ENCODE measurements around the gene CD2AP. TPM values are rescaled to one million over a fixed set of nuclear protein-coding genes. Genes with fewer than 3 reads are reported as not detected.
A peak's percentile ranks its signal among the peaks of the same experiment; 100 is the strongest.

The CD2AP gene
- total RNA-seq, 1 experiment from 2014 or later, result 41.8 TPM

DNA sequence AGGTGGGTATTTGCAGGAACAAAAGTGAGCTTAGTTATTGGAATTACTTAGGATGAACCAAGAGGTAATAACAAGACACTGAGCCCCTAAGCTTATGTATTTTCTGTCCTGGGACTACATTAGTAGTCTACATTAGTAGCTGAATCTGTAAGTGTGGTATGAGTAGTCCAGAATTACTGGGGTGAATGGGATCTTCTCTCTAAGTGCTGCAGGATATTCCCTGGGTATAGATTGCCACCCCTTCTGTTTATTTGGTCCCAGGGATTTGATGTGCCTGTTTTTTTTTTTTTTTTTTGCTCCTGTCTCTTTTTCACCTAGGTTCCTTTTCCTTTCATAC is 5.9 kb downstream of the CD2AP start:
- ATAC-seq (no peak), DNase-seq (ENCODE audit: low read depth, low spot score) (no peak)
- CTCF ChIA-PET, result no interaction called here
- no peaks in the 10 kb centered on the region for H3K27me3 ChIP-seq (ENCODE audit: control insufficient read depth, insufficient read depth, low read length)
- no peak overlapping the region for H3K4me3 ChIP-seq (ENCODE audit: low read depth in 2 of 2, low read length in 2 of 2)
- TF ChIP-seq, protein P1, sequence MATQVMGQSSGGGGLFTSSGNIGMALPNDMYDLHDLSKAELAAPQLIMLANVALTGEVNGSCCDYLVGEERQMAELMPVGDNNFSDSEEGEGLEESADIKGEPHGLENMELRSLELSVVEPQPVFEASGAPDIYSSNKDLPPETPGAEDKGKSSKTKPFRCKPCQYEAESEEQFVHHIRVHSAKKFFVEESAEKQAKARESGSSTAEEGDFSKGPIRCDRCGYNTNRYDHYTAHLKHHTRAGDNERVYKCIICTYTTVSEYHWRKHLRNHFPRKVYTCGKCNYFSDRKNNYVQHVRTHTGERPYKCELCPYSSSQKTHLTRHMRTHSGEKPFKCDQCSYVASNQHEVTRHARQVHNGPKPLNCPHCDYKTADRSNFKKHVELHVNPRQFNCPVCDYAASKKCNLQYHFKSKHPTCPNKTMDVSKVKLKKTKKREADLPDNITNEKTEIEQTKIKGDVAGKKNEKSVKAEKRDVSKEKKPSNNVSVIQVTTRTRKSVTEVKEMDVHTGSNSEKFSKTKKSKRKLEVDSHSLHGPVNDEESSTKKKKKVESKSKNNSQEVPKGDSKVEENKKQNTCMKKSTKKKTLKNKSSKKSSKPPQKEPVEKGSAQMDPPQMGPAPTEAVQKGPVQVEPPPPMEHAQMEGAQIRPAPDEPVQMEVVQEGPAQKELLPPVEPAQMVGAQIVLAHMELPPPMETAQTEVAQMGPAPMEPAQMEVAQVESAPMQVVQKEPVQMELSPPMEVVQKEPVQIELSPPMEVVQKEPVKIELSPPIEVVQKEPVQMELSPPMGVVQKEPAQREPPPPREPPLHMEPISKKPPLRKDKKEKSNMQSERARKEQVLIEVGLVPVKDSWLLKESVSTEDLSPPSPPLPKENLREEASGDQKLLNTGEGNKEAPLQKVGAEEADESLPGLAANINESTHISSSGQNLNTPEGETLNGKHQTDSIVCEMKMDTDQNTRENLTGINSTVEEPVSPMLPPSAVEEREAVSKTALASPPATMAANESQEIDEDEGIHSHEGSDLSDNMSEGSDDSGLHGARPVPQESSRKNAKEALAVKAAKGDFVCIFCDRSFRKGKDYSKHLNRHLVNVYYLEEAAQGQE (IDR thresholded peaks at IDR 0.05; ENCODE audit: insufficient read depth in 1 of 2, low read depth in 2 of 2, low read length in 1 of 2), result no peak
- TF ChIP-seq TCF7L2 (IDR thresholded peaks at IDR 0.05; ENCODE audit: low read depth, low read length) (no peak), SIN3A (IDR thresholded peaks at IDR 0.05; ENCODE audit: borderline replicate concordance, insufficient read depth, low read depth, low read length) (no peak), POLR2AphosphoS5 (IDR thresholded peaks at IDR 0.05; ENCODE audit: low read depth, low read length) (no peak)
- TF ChIP-seq, protein P2, sequence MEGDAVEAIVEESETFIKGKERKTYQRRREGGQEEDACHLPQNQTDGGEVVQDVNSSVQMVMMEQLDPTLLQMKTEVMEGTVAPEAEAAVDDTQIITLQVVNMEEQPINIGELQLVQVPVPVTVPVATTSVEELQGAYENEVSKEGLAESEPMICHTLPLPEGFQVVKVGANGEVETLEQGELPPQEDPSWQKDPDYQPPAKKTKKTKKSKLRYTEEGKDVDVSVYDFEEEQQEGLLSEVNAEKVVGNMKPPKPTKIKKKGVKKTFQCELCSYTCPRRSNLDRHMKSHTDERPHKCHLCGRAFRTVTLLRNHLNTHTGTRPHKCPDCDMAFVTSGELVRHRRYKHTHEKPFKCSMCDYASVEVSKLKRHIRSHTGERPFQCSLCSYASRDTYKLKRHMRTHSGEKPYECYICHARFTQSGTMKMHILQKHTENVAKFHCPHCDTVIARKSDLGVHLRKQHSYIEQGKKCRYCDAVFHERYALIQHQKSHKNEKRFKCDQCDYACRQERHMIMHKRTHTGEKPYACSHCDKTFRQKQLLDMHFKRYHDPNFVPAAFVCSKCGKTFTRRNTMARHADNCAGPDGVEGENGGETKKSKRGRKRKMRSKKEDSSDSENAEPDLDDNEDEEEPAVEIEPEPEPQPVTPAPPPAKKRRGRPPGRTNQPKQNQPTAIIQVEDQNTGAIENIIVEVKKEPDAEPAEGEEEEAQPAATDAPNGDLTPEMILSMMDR (IDR thresholded peaks at IDR 0.05), result no peak
- H3K4me1 ChIP-seq (ENCODE audit: control insufficient read depth, insufficient read depth, low read length), result peaks cover 46% of the 10 kb centered on the region
- peaks cover 6% of the 10 kb centered on the region; the same call in 1 of the 2 replicates for H3K36me3 ChIP-seq (ENCODE audit: control insufficient read depth, insufficient read depth, low read length)
- 0 out of 2 replicates have a peak overlapping the region, but pooled peaks have one; percentile 18 for H3K27ac ChIP-seq (ENCODE audit: low read length)
- H3K9me3 ChIP-seq (ENCODE audit: control insufficient read depth, insufficient read depth, low read depth, low read length), result no peaks in the 10 kb centered on the region
- POLR2A ChIA-PET, result no interaction called here
- BruUV-seq (replicated peaks), result no TSS peak
- in situ Hi-C loops (cut with HindIII; ENCODE audit: low pct_unique_long_range_greater_than_20kb, low sequenced_read_pairs), result no loop called here
- intact Hi-C loops (cut with micrococcal nuclease; ENCODE audit: unreplicated experiment), result no loop called here

DNA sequence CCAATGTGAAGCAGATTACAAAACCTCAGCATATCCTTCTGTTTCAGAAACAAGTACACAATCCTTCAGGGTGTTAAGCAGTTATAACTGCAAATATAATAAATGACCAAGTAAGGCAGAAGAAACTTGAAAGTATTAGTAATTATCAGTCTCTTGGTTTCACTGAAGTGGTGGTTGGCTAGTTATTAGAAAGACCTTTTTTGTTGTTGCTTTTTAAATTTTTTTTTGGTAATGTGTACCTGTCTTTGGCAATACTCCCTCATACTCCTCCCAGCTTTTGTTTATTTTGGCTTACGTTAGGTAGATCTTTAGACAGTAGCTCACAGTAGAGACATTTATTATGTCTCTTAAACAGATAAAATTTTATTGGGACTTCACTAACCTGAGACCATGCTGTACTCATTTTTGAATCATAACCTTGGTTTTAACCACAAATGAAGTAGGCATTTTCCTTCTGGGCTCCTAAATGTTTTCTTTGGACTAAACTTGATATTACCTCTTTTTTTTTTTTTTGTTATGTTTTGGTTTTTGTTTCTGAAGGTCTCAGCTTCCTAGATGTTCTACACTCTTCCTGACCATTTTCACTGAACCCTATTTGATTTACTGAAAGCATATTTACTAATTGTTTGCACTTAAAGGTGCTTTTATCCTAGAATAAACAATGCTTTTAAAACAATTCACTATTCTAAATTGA is 6.4 kb downstream of the CD2AP start:
- in situ Hi-C loops (cut with HindIII; ENCODE audit: low pct_unique_long_range_greater_than_20kb, low sequenced_read_pairs) (no loop called here), intact Hi-C loops (cut with micrococcal nuclease; ENCODE audit: unreplicated experiment) (no loop called here)
- DNase-seq (ENCODE audit: low read depth, low spot score) (no peak), ATAC-seq (peak; percentile 57; the same call in 1 of the 2 replicates)
- ChIA-PET CTCF (no interaction called here), POLR2A (no interaction called here)
- H3K4me3 ChIP-seq (ENCODE audit: low read depth in 2 of 2, low read length in 2 of 2), result no peak overlapping the region
- no TSS peak for BruUV-seq (replicated peaks)
- H3K27me3 ChIP-seq (ENCODE audit: control insufficient read depth, insufficient read depth, low read length), result no peaks in the 10 kb centered on the region
- 0 out of 2 replicates have a peak overlapping the region, but pooled peaks have one; percentile 18 for H3K27ac ChIP-seq (ENCODE audit: low read length)
- H3K9me3 ChIP-seq (ENCODE audit: control insufficient read depth, insufficient read depth, low read depth, low read length), result no peaks in the 10 kb centered on the region
- peaks cover 46% of the 10 kb centered on the region for H3K4me1 ChIP-seq (ENCODE audit: control insufficient read depth, insufficient read depth, low read length)
- peaks cover 1% of the 10 kb centered on the region; the same call in 1 of the 2 replicates for H3K36me3 ChIP-seq (ENCODE audit: control insufficient read depth, insufficient read depth, low read length)
- TF ChIP-seq, protein P2 (IDR thresholded peaks at IDR 0.05), result no peak
- TF ChIP-seq, protein P1 (IDR thresholded peaks at IDR 0.05; ENCODE audit: insufficient read depth in 1 of 2, low read depth in 2 of 2, low read length in 1 of 2), result no peak
- TF ChIP-seq POLR2AphosphoS5 (IDR thresholded peaks at IDR 0.05; ENCODE audit: low read depth, low read length) (no peak), TCF7L2 (IDR thresholded peaks at IDR 0.05; ENCODE audit: low read depth, low read length) (no peak), SIN3A (IDR thresholded peaks at IDR 0.05; ENCODE audit: borderline replicate concordance, insufficient read depth, low read depth, low read length) (no peak)

Data from Panc1 (cell line).